ENCODE data around the gene HSD11B2.

GRCh38 chr16:67388191-67388590 is 42.7 kb upstream of the HSD11B2 start:
- TF ChIP-seq CTCF (IDR thresholded peaks at IDR 0.05; ENCODE audit: low read depth, low read length, poor library complexity, severe bottlenecking), result no peak
- no peak for TF ChIP-seq EZH2phosphoT487 (IDR thresholded peaks at IDR 0.05; ENCODE audit: borderline replicate concordance, low read length)

Measured in DOHH2 (cell line).